AG08395 (cell line): ENCODE data around the gene FADS1.

ENCODE experiments used
- DNase-seq: peaks from one replicate; pipeline ENCODE4 v3.0.0; 2012; ENCODE audit warnings: mixed read lengths, low spot score

The FADS1 gene

DNA sequence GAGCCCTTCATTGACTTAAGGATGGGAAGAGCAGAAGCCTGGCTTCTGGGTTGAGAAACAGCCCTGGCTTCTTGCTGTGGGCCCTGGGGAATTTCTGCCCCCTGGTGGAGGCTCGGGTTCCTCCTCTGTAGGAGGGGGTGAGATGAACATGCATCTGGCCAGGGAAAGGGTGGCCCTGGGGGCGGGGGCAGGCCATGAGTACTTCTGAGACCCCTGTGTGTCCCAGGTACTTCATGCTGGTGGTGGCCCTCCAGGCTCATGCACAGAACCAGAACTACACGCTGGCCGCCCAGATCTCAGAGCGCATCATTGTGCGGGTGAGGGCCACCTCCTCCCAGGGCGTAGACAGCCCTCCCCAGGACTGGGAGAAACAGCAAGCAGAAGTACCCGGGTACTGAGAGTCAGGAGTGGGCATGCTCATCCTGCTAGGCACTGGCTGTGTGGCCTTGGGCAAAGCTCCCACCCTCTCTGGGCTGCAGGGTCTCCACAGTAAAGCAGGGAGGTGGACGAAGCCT is 40.2 kb downstream of the FADS1 start:
- peak; percentile 85 for DNase-seq

- DNase-seq: no peak
These were observed 40.9 kb downstream of the FADS1 start for GRCh38 chr11:61775606-61776554.

DNA sequence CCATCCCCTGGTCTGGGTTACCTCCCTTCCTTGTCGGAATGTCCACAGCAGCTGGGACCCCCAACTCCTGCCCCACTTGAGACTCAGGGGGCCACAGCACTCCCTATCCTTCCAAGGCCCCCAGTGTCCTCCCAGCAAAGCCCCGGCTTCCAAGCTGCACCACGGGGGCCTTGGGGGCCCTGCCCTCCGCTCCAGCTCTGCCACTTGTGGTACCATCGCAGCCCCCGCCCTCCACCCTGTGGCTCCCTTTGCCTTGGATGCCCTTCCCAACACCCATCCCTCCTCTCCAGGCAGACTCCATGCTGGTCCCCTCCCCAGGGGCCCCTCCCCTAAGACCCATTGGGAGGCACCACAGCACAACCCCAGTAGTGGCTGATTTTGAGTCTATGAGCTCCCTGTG is 41.7 kb downstream of the FADS1 start:
- no peak for DNase-seq

DNA sequence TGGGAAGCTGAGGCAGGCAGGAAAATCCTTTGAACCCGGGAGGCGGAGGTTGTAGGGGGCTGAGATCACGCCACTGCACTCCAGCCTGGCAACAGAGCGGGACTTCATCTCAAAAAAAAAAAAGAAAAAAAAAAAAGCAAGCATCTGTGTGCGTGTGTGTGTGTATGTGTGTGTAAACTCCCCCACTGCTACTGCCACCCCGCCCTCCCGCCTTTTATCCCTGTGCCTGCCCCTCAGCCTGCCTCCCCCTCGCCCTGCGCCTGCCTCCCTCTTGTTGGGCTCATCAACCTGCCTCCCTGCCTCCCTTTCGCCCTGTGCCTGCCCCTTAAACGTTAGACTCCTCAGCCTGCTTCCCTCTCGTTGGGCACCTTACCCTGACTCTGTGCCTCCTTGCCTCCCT is 42.4 kb downstream of the FADS1 start:
- no peak for DNase-seq

DNA sequence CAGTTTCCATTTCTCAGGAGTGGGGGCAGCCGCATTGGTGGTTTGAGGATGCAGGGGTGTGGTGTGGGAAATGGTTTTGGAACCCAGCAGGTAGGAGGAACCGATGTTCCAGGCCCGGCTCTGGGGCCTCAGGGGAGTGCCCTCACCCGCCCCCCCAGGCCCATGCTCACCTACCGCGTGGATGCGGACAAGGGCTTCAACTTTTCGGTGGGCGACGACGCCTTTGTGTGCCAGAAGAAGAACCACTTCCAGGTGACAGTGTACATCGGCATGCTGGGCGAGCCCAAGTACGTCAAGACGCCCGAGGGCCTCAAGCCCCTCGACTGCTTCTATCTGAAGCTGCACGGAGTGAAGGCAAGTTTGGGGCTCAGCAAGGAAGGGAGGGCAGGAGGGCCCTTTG is 43.0 kb downstream of the FADS1 start:
- no peak for DNase-seq

GRCh38 chr11:61773356-61773755 is 43.4 kb downstream of the FADS1 start:
- no peak for DNase-seq

GRCh38 chr11:61771985-61772455 is 44.8 kb downstream of the FADS1 start:
- no peak for DNase-seq

DNA sequence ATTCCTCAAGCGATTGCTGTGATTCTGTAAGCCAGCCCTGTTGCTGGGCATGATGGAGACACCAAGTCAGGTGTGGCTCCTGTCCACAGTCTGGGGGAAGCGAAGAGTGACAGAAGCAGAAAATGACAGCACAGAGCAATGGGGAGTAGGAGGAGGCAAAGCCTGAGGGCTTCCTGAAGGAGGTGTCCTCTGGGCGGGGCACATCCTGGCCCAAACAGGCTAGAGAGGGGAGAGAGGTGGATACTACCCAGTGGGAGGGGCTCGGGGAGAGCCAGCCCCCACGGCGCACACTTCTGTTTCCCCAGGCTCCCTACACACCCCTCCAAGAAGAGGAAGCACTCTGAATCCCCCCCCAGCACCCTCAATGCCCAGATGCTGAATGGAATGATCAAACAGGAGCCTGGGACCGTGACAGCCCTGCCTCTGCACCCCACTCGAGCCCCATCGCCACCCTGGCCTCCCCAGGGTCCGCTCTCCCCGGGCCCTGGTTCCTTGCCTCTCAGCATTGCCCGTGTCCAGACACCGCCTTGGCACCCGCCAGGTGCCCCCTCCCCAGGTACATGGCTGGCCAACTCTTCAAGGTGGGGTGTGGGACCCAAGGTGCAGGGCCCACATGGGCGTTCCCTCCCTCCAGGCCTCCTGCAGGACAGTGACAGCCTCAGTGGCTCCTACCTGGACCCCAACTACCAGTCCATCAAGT is 45.5 kb downstream of the FADS1 start:
- no peak for DNase-seq

DNA sequence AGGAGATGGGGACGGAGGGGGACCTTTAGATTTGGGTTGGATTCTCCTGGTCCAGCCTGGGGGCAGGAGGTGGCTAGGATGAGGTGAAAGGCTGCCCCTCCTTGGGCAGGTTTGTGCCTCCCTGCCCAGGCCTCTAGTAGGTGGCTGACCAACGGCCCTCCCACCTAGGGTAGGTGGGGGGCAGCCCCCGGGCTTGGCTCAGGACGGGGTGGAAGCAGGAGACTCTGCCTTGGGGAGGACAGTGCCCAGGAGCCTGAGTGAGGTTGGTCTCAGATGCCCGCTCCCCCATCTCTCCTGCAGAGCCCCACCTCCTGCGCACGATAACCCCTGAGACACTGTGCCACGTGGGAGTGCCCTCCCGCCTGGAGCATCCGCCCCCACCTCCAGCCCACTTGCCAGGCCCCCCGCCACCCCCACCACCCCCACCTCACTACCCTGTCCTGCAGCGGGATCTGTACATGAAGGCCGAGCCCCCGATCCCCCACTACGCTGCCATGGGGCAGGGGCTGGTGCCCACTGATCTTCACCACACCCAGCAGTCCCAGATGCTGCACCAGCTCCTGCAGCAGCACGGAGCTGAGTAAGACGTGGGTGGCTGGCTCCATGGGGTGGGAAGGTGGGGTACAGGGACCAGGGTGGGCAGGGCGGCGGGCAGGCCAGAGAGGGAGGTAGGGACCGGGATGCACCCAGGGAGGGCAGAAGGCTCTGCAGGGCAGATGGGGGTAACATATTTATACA is 46.7 kb downstream of the FADS1 start:
- DNase-seq: no peak

DNA sequence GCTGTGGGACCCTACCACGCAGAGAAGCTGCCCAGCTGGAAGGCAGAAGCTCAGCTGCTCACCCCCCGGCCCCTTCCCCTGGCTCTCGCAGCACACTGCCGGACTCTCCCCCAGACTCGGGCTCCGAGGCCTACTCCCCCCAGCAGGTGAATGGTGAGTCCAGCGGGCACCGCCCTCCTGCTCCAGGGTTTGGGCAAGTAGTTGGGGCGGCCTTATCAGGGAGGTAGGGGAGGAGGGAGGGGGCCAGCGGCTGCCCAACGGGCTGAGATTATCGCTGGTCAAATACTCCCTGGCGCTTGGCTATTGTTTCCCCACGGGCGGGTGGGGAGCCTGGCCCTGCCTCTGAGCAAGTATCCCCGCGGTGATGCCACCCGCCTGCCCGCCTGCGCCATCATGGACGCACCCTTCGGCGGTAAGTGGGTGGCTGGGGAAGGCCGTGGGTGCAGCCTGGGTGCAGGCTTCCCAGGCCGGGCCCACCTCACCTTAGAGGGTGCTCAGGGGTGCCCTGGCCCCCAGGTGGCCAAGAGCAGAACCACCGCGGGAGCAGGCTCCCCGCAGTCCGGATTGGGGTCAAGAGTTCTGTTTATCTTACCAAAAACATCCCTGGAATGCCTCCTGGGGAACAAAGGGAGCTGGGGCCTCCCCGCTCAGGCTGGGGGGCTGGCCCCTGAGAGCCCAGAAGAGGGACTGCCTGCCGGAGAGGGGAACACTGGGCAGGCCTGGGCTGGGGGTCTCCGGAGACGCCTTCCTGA is 47.5 kb downstream of the FADS1 start:
- peak; percentile 17 for DNase-seq

DNA sequence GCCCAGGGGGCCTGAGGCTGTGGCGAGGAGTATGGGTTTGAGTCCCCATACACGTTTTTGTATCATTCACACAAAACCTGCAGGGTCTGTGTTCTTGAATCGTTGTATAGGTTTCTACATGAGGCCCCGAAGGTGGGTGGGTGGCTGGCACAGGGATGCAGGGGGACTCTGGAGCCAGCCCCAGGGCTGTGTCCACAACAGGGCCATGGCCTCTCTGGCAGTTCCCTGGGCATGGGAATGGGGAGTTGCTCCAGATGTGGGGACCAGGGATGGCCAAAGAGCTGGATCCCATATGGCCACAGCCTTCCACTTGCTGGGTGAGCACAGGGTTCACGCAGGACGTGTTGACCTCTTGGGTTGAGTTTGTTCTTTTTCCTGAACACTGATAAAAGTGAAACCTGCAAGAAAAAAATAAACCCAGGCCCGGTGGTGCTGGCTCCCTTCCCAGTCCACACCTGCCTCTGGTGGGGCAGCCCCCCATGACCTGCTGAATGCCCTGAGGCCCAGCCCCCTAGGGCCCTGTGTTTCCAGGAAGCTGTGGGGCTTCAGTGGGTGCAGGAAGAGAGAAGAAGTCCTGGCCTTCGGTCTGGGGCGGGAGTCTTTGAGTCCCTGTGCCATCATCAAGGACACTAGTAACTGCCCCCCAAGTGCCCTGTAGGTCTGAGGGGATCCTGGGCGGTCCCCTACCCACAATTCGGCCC is 48.3 kb downstream of the FADS1 start:
- no peak for DNase-seq

DNA sequence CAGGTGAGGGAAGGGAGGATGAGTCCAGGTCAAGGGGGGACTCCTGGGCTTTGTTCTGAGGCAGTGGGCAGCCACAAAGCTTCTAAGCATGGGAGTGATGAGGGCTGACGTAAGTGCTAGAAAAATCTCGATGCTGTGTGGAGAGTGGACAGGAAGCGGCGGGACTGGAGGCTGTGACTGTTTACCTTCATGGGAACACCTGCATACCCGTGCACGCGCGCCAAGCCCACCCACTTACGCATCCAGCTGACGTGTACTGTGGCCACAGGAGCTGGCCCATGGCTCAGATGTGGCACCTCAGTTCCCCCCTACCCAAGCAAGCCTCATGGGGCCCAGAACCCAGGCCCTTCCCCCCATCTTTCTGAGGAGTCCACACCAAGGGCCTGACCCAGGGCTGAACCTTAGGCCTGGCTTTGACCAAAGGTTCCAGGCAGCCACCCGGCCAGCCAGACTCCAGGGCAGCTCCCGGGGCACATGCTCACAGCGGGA is 50.4 kb downstream of the FADS1 start:
- DNase-seq: no peak

- DNase-seq: no peak
These were observed 51.1 kb downstream of the FADS1 start for GRCh38 chr11:61765550-61766253.

DNA sequence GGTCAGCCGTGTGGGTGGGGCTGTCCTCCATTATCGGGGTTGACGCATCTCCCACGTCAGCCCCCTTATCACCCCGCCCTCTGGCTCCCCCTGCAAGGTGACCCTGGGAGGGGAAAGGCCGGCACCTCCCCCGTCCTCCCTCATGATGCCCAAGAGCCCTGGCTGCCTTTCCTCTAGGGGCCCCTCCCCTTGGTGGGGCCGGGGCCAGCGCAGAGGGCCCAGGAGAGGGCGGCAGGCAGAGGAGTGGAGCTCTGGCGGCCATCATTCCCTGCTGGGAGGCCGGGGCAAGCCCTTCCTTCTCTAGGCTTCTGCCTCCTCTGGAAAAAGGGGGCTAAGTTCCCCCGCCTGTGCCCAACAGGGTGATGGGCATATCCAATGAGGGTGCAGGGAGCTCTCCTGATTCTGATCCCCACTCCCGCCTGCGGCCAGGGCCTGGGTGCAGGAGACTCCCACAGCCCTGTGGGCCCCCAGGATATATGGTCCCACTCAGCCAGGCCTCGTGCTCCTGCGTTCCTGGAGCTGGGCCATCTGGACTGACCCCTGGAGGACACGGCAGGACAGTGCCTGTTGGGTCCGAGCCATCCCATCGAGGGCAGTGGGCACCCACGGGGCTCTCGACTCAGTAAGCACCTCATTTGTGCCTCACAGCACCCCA is 52.1 kb downstream of the FADS1 start:
- DNase-seq: no peak

GRCh38 chr11:61763930-61764605 is 52.7 kb downstream of the FADS1 start:
- DNase-seq: no peak

GRCh38 chr11:61762798-61763197 is 54.0 kb downstream of the FADS1 start:
- DNase-seq: no peak

- DNase-seq: no peak
These were observed 54.6 kb downstream of the FADS1 start for GRCh38 chr11:61762223-61762615.

DNA sequence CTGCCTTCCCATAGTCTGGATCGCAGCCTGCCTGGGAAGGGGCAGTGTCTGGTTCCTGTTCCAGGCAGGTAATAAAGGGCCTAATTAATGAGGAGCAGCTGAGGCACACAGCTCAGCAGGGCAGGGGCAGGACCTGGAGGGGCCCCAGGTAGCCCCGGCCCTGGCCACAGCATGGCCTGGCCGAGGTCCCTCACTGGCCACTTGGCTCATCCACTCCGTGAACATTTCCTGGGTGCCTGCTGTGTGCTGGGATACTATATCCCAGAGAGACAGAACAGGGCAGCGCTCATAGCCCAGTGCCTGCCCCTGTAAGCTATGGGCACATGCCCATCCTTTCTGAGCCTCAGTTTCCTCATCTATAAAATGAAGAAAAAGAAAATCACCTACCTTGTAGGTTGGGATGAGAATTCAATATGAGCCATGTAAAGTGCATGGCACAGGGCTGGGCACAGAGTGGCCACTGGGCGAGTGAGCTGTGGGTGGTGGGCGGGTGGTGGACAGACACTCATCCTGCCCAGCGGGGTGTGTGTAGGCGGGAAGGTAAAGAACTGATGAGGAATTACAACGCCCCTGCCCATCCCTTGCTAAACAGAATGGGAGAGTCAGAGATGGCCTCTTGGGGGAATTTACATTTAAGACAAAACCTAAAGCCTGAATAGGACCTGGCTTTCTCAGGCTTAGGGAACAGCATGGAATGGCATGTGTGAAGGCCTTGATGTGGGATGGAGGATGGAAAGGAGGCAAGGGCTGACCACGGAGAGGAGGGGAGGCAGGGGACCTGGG is 55.2 kb downstream of the FADS1 start:
- no peak for DNase-seq
